HUES6 (cell line): ENCODE measurements around the gene ICE2.

Experiments used
- H3K27ac ChIP-seq: 2 replicates; pipeline ENCODE4 v1.7.0; 2013; ENCODE audit warnings: low read depth, mild to moderate bottlenecking, low read length, inconsistent platforms
- H3K27me3 ChIP-seq: 2 replicates; pipeline ENCODE4 v1.6.1; 2013; ENCODE audit warnings: low read length; ENCODE audit not compliant: control insufficient read depth, insufficient read depth
- H3K36me3 ChIP-seq: 2 replicates; pipeline ENCODE4 v1.6.1; 2013; ENCODE audit warnings: low read length; ENCODE audit not compliant: control insufficient read depth, insufficient read depth
- H3K4me1 ChIP-seq: 2 replicates; pipeline ENCODE4 v1.6.1; 2013; ENCODE audit warnings: low read length; ENCODE audit not compliant: control insufficient read depth, insufficient read depth
- H3K4me3 ChIP-seq: 2 replicates; pipeline ENCODE4 v1.5.1; 2013; ENCODE audit warnings: low read depth, low read length
- H3K9ac ChIP-seq: one replicate; pipeline ENCODE4 v1.6.1; 2013; ENCODE audit warnings: mild to moderate bottlenecking, low read length
- H3K9me3 ChIP-seq: 2 replicates; pipeline ENCODE4 v1.6.1; 2013; ENCODE audit warnings: low read depth, low read length; ENCODE audit not compliant: control insufficient read depth, insufficient read depth

The ICE2 gene

DNA sequence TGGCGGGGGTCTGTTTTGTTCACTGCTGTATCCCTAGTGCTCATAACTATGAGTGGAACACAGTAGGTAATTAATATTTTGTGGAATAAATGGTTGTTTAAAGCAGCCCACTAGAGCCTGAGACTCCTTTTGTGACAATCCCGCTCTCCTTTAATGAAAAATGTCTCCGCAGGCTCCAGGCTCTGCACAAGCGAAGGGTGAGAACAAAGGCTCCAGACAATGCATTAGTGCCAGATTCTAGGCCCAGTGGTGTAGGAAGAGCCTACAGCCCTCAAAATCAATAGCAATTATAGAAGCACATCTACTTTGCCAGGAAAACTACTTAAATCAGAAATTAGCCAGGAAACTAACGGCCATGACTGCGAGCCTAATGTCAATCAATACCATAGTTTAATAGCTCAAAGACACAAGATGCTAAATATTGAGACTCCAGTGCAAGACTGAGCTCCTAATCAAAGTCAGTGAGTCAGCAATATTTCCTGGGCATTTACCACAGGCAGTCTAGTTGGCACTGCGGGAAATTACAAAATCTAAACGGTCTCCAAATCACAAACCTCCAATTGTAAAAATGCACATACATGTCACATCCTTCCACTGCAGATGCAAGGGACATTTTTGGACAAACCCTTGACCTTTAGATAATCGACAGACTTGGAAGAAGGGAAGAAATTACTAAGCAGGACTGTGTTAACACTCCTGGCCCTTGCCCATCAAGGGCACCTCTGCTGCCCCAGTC lies 83.5 kb downstream of the ICE2 start:
- Histone ChIP-seq H3K4me1 (peaks cover 78% of the 10 kb centered on the region), H3K9me3 (no peaks in the 10 kb centered on the region), H3K27me3 (no peaks in the 10 kb centered on the region), H3K4me3 (peak overlapping the region; percentile 11; the same call in 1 of the 2 replicates), H3K27ac (no peak overlapping the region), H3K9ac (peak overlapping the region; percentile 29), H3K36me3 (peaks cover 34% of the 10 kb centered on the region; the same call in 1 of the 2 replicates)

- Histone ChIP-seq H3K27ac (no peak overlapping the region), H3K4me3 (no peak overlapping the region), H3K36me3 (peaks cover 40% of the 10 kb centered on the region; the same call in 1 of the 2 replicates)
Measured at GRCh38 chr15:60394689-60395097, 84.2 kb downstream of the ICE2 start.

DNA sequence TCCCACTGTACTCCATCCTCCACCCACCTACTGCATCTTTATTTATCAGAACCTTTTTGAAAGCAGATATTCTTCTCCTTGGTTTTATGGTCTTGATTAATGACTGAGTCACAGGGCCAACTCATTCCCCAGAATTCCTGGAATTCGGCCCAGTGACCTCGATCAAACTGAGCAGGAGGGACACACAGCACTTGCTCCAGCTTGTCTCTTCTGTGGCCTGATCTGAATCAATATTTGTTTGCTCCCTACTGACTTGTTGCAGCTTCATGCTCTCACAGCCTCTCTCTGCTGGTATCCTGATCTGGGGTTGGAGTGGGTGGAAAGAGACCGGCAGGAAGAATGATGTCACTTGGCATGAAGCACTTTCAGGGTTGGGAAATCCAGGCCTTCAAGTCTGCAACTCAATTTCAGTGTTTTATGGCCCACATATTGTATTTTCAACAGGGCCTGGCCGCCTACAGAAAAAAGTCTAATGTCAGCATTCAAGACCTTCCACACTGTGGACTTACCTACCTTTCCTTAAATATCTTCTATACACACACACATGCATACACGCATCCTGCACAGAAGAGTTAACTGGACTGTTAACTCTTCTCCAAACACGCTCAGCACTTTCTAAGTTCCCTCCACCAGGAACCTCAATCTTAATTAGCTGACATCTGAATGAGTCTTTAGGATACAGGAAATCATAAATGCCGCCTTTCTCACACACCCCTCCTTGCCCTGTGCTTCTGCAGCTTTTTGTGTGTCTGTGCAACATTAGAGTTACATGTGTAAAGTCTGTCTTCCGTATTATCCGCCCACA lies 85.8 kb downstream of the ICE2 start:
- no peaks in the 10 kb centered on the region for H3K9me3 ChIP-seq
- peaks cover 73% of the 10 kb centered on the region for H3K4me1 ChIP-seq
- H3K4me3 ChIP-seq = no peak overlapping the region; the same call in 1 of the 2 replicates
- no peaks in the 10 kb centered on the region for H3K27me3 ChIP-seq
- H3K36me3 ChIP-seq = peaks cover 46% of the 10 kb centered on the region; the same call in 1 of the 2 replicates
- H3K9ac ChIP-seq = peak overlapping the region; percentile 36
- peak overlapping the region; percentile 13; the same call in 1 of the 2 replicates for H3K27ac ChIP-seq

More at GRCh38 chr15:60394689-60395097, 84.2 kb downstream of the ICE2 start:
- Histone ChIP-seq H3K27me3 (no peaks in the 10 kb centered on the region), H3K4me1 (peaks cover 79% of the 10 kb centered on the region), H3K9me3 (no peaks in the 10 kb centered on the region), H3K9ac (no peak overlapping the region)

DNA sequence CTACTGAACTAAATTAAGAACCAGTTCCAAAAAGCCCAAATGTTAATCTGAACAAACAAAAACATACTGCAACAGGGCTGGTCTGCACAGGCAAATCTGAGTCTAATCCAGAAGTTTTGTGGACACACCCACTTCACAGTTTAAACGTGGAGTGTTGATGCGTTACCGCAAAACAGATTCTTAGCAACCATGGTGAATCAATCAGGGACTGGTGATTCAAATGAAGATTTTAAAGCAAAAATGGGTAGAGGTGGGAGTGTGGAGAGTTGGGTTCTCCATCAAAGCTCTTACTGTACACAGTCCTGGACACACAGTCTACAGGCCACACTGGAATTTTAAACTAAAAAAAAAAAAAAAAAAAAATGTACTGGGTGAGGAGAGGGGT lies 86.3 kb downstream of the ICE2 start:
- Histone ChIP-seq H3K4me3 (no peak overlapping the region; the same call in 1 of the 2 replicates), H3K27ac (peak overlapping the region; percentile 13; the same call in 1 of the 2 replicates), H3K36me3 (peaks cover 46% of the 10 kb centered on the region; the same call in 1 of the 2 replicates), H3K27me3 (no peaks in the 10 kb centered on the region), H3K9ac (no peak overlapping the region), H3K9me3 (no peaks in the 10 kb centered on the region), H3K4me1 (peaks cover 73% of the 10 kb centered on the region)

GRCh38 chr15:60391722-60392315 lies 87.1 kb downstream of the ICE2 start:
- Histone ChIP-seq H3K36me3 (peaks cover 52% of the 10 kb centered on the region; the same call in 1 of the 2 replicates), H3K4me3 (peak overlapping the region; percentile 2; the same call in 1 of the 2 replicates), H3K27ac (no peak overlapping the region), H3K4me1 (peaks cover 73% of the 10 kb centered on the region), H3K9ac (no peak overlapping the region), H3K9me3 (no peaks in the 10 kb centered on the region), H3K27me3 (no peaks in the 10 kb centered on the region)

- Histone ChIP-seq H3K9ac (no peak overlapping the region), H3K4me3 (peak overlapping the region; percentile 8; the same call in 1 of the 2 replicates), H3K4me1 (peaks cover 65% of the 10 kb centered on the region), H3K27ac (no peak overlapping the region; the same call in 1 of the 2 replicates), H3K27me3 (no peaks in the 10 kb centered on the region), H3K36me3 (peaks cover 51% of the 10 kb centered on the region; the same call in 1 of the 2 replicates), H3K9me3 (no peaks in the 10 kb centered on the region)
Measured at GRCh38 chr15:60390871-60391501, 88.0 kb downstream of the ICE2 start.

DNA sequence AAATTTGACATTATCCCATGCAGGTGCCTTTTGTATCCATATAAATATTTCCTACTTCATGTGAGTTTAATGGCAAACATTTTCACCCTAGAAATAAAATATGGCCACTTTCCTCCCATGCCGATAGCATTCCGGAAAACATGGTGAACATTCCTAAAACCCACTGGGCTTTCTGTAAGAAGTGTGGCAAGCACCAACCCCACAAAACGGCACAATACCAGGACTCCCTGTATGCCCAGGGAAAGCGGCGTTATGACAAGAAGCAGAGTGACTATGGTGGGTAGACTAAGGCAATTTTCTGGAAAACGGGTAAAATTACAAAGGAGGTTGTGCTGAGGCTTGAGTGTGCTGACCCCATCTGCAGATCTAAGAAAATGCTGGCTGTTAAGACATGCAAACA lies 88.7 kb downstream of the ICE2 start:
- Histone ChIP-seq H3K9ac (no peak overlapping the region), H3K4me1 (peaks cover 58% of the 10 kb centered on the region), H3K27me3 (no peaks in the 10 kb centered on the region), H3K36me3 (peaks cover 50% of the 10 kb centered on the region), H3K9me3 (no peaks in the 10 kb centered on the region), H3K4me3 (no peak overlapping the region), H3K27ac (no peak overlapping the region)

- Histone ChIP-seq H3K36me3 (peaks cover 47% of the 10 kb centered on the region), H3K27me3 (no peaks in the 10 kb centered on the region), H3K4me3 (0 out of 2 replicates have a peak overlapping the region, but pooled peaks have one; percentile 2), H3K9me3 (no peaks in the 10 kb centered on the region), H3K9ac (no peak overlapping the region), H3K27ac (no peak overlapping the region), H3K4me1 (peaks cover 52% of the 10 kb centered on the region)
Measured at GRCh38 chr15:60389261-60390077, 89.5 kb downstream of the ICE2 start.

DNA sequence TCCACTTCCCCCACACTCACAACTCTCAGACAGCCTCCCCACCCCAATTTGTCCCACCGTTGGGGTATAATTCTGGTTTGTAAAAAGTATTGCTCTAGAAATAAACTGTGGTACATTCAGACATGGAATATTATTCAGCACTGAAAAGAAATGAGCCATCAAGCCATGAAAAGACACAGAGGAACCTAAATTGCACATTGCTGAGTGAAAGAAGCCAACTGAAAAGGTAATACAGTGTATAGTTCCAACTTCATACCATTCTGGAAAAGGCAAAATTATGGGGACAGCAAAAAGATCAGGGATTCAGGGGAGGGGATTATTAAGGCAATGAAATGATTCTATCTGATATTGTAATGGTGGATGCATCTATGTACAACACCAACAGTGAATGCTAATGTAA lies 91.6 kb downstream of the ICE2 start:
- H3K4me3 ChIP-seq = no peak overlapping the region
- H3K27me3 ChIP-seq = no peaks in the 10 kb centered on the region
- peaks cover 54% of the 10 kb centered on the region for H3K36me3 ChIP-seq
- H3K4me1 ChIP-seq = peaks cover 30% of the 10 kb centered on the region
- no peak overlapping the region for H3K27ac ChIP-seq
- no peak overlapping the region for H3K9ac ChIP-seq
- no peaks in the 10 kb centered on the region for H3K9me3 ChIP-seq

DNA sequence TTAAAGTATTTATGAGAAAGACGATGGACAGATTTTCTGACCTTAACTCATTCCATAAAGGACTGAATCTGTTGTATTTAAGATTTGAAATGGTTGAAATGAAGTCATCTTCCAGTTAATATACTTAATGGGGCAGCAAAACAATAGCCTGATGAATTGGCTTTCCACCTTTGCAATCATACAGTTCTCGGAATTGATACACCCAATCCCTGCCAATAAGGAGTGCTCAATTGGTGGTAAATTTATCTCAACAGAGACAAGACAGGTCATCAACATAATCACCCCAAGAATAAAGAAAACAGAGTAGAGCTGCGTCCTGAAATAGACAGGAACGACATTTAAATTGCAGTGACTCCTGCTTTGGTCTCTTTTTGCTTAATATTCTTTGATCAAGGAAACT lies 92.3 kb downstream of the ICE2 start:
- Histone ChIP-seq H3K27me3 (no peaks in the 10 kb centered on the region), H3K4me3 (no peak overlapping the region), H3K9ac (no peak overlapping the region), H3K27ac (no peak overlapping the region), H3K9me3 (no peaks in the 10 kb centered on the region), H3K4me1 (peaks cover 23% of the 10 kb centered on the region), H3K36me3 (peaks cover 59% of the 10 kb centered on the region)
